Calu3 (cell line): ENCODE measurements around the gene CLDN9. TPM values are rescaled to one million over a fixed set of nuclear protein-coding genes. Genes with fewer than 3 reads are reported as not detected.

Source experiments
- BruUV-seq: library from RNA; stranded (reverse); fragments of 400-500 nt; replicated peaks from 2 replicates; lab custom pipeline; 2021; lab: Mats Ljungman, UMichigan
- CTCF ChIA-PET: fragments of 300-600 bp; sonication (Branson Sonifier 250); formaldehyde crosslinking; loops from one replicate; lab custom pipeline; 2022; ENCODE audit warnings: antibody characterized with exemption; lab: Charles Lee
- DNase-seq: peaks from one replicate; pipeline ENCODE4 v3.0.0; 2022
- H3K27ac Mint-ChIP-seq: one replicate; pipeline ENCODE4 v1.8.0; 2022; ENCODE audit warnings: mixed read lengths; ENCODE audit not compliant: unreplicated experiment
- H3K27me3 Mint-ChIP-seq: one replicate; pipeline ENCODE4 v1.8.0; 2022; ENCODE audit warnings: mixed read lengths; ENCODE audit not compliant: unreplicated experiment
- H3K36me3 Mint-ChIP-seq: one replicate; pipeline ENCODE4 v1.8.0; 2022; ENCODE audit warnings: mild to moderate bottlenecking, moderate library complexity, mixed read lengths; ENCODE audit not compliant: insufficient read depth, unreplicated experiment
- H3K4me1 Mint-ChIP-seq: one replicate; pipeline ENCODE4 v1.8.0; 2022; ENCODE audit warnings: mild to moderate bottlenecking, low read depth, mixed read lengths; ENCODE audit not compliant: unreplicated experiment
- H3K4me3 Mint-ChIP-seq: one replicate; pipeline ENCODE4 v1.8.0; 2022; ENCODE audit warnings: mild to moderate bottlenecking, low read depth, moderate library complexity, mixed read lengths; ENCODE audit not compliant: unreplicated experiment
- H3K9me3 Mint-ChIP-seq: one replicate; pipeline ENCODE4 v1.8.0; 2022; ENCODE audit warnings: low read depth, mixed read lengths; ENCODE audit not compliant: unreplicated experiment
- CTCF ChIP-seq: fragments of 200-600 bp; IDR thresholded peaks from one replicate; pipeline ENCODE4 v1.8.0; 2022; ENCODE audit warnings: antibody characterized with exemption; ENCODE audit not compliant: unreplicated experiment
- intact Hi-C: fragments of 100-400 bp; cut with micrococcal nuclease; formaldehyde crosslinking; loops from one replicate; pipeline ENCODE4 v1.10.0; 2022; ENCODE audit not compliant: unreplicated experiment
- total RNA-seq: library from RNA; stranded (reverse); gene quantifications from 2 replicates; pipeline ENCODE4 v1.2.3, GENCODE V29; 2022

Gene CLDN9
- total RNA-seq, 1 experiment from 2014 or later = 13.5 TPM

- Mint-ChIP-seq H3K27ac (no peak overlapping the region), H3K27me3 (peaks cover 4% of the 10 kb centered on the region), H3K4me1 (no peaks in the 10 kb centered on the region), H3K9me3 (no peaks in the 10 kb centered on the region), H3K4me3 (no peak overlapping the region), H3K36me3 (peaks cover 29% of the 10 kb centered on the region)
- no peak for TF ChIP-seq CTCF
- no peak for DNase-seq
- BruUV-seq = no TSS peak
- CTCF ChIA-PET = interaction anchor here (0.6 kb wide), 1 partner anchor 104 kb away, joined by 4 read pairs; no protein-coding TSS in a partner anchor
- intact Hi-C loops = no loop called here
Measured at GRCh38 chr16:3056336-3057180, 43.8 kb downstream of the CLDN9 start.

- CTCF ChIA-PET = interaction anchor here (1.0 to 2.2 kb wide), 11 partner anchors 8 to 115 kb away, joined by 3 to 23 read pairs (median 5); partner anchors contain the start of genes MMP25 and ZNF205
- TF ChIP-seq CTCF = no peak
- intact Hi-C loops = loop anchor here (2.0 kb wide), 1 partner anchor 71 kb away; no protein-coding TSS in a partner anchor
- Mint-ChIP-seq H3K36me3 (peaks cover 24% of the 10 kb centered on the region), H3K27me3 (no peaks in the 10 kb centered on the region), H3K27ac (no peak overlapping the region), H3K9me3 (no peaks in the 10 kb centered on the region), H3K4me1 (no peaks in the 10 kb centered on the region), H3K4me3 (peak overlapping the region; percentile 96)
- TSS peak; percentile 22 for BruUV-seq
- DNase-seq = no peak
Measured at GRCh38 chr16:3057181-3058138, 44.7 kb downstream of the CLDN9 start.

GRCh38 chr16:3058139-3059030, 45.7 kb downstream of the CLDN9 start:
- Mint-ChIP-seq H3K27ac (peak overlapping the region; percentile 34), H3K4me3 (peak overlapping the region; percentile 96), H3K36me3 (peaks cover 20% of the 10 kb centered on the region), H3K27me3 (no peaks in the 10 kb centered on the region), H3K9me3 (peaks cover 2% of the 10 kb centered on the region), H3K4me1 (no peaks in the 10 kb centered on the region)
- CTCF ChIA-PET = interaction anchor here (0.5 to 2.2 kb wide), 25 partner anchors 9 to 1557 kb away, joined by 3 to 48 read pairs (median 6); partner anchors contain the start of genes MMP25, ZNF205 and ZNF213
- no peak for TF ChIP-seq CTCF
- BruUV-seq = no TSS peak
- peak; percentile 64 for DNase-seq
- intact Hi-C loops = loop anchor here (2.0 kb wide), 1 partner anchor 70 kb away; no protein-coding TSS in a partner anchor
